ENCODE data around the gene THAP11. TPM values are rescaled to one million over a fixed set of nuclear protein-coding genes. Genes with fewer than 3 reads are reported as not detected.

Gene THAP11
- total and polyA plus RNA-seq, 2 of the 4 experiments (the other 2 are of a cell fraction), result 13.3 to 14.5 TPM

GRCh38 chr16:67878846-67879245 lies 36.7 kb downstream of the THAP11 start:
- Histone ChIP-seq H3K27ac (ENCODE audit: insufficient read depth, low read length) (no peak overlapping the region), H3K9ac (ENCODE audit: low read depth, low read length) (no peak overlapping the region), H3K14ac (replicated peaks; ENCODE audit: low read depth, low read length) (no peak overlapping the region), H3K4me1 (ENCODE audit: control insufficient read depth, insufficient read depth, low read length) (peaks cover 8% of the 10 kb centered on the region), H2BK5ac (ENCODE audit: low read depth, low read length, poor library complexity, severe bottlenecking) (no peak overlapping the region), H2AFZ (replicated peaks; ENCODE audit: low read length, poor library complexity) (no peak overlapping the region), H2AK9ac (replicated peaks; ENCODE audit: low read depth, low read length, poor library complexity) (peak overlapping the region; percentile 58), H3K9me1 (ENCODE audit: insufficient read depth, low read length) (peaks cover 18% of the 10 kb centered on the region), H3K9me3 (ENCODE audit: control insufficient read depth, insufficient read depth, low read length) (no peaks in the 10 kb centered on the region), H2AK5ac (ENCODE audit: low read depth, low read length) (no peak overlapping the region), H4K8ac (ENCODE audit: low read depth in 2 of 2, low read length in 2 of 2) (no peak overlapping the region), H3K4me3 (ENCODE audit: insufficient read depth, low read depth, low read length) (no peak overlapping the region), H3K23ac (ENCODE audit: low read depth, low read length) (no peak overlapping the region), H3K79me1 (ENCODE audit: low read depth in 1 of 2, low read length in 2 of 2) (peaks cover 19 to 43% of the 10 kb centered on the region in 2 experiments), H3K36me3 (ENCODE audit: control insufficient read depth, insufficient read depth, low read length) (peaks cover 80% of the 10 kb centered on the region), H4K91ac (ENCODE audit: insufficient read depth, low read depth, low read length) (no peak overlapping the region), H3K4ac (ENCODE audit: low read depth, low read length) (no peak overlapping the region), H2BK120ac (ENCODE audit: low read depth, low read length) (no peak overlapping the region), H3K56ac (ENCODE audit: extremely low read depth, insufficient read depth, low read length) (no peak overlapping the region), H2BK20ac (ENCODE audit: low read depth, low read length) (no peak overlapping the region), H4K20me1 (ENCODE audit: insufficient read depth, low read length) (peaks cover 55% of the 10 kb centered on the region), H4K5ac (ENCODE audit: low read depth, low read length) (no peak overlapping the region), H3K4me2 (ENCODE audit: low read depth, low read length) (no peak overlapping the region), H3K27me3 (ENCODE audit: control insufficient read depth, insufficient read depth, low read length) (no peaks in the 10 kb centered on the region), H3K18ac (ENCODE audit: low read depth, low read length) (no peak overlapping the region), H2BK15ac (ENCODE audit: low read depth, low read length) (no peak overlapping the region)
- DNase-seq (no peak), ATAC-seq (ENCODE audit: low read depth) (no peak)
- intact Hi-C loops (cut with micrococcal nuclease), result no loop called here
- 91% methylated on average over 5 of the region's 9 CpGs; no CpG with 5 or more reads in 1 of the 2 experiments for WGBS, 2 experiments (ENCODE audit: extremely low coverage in 2 of 2, insufficient read length in 1 of 2)
- dilution Hi-C loops (cut with HindIII; ENCODE audit: low sequenced_read_pairs, unreplicated experiment), result no loop called here
- ChIA-PET POLR2A (ENCODE audit: unreplicated experiment) (interaction anchor here (0.6 kb wide), 1 partner anchor 9 kb away, joined by 5 read pairs; no protein-coding TSS in a partner anchor), CTCF (no interaction called here)
- no peak for TF ChIP-seq ELK1 (IDR thresholded peaks at IDR 0.05; ENCODE audit: borderline replicate concordance, low read depth, low read length)
- no peak for TF ChIP-seq SMC3 (IDR thresholded peaks at IDR 0.05; ENCODE audit: low read depth, low read length)
- no peak for TF ChIP-seq RAD21 (IDR thresholded peaks at IDR 0.05; ENCODE audit: low read length)
- no peak for TF ChIP-seq NFE2L2 (IDR thresholded peaks at IDR 0.05; ENCODE audit: low read depth, low read length)
- TF ChIP-seq RFX5 (IDR thresholded peaks at IDR 0.05; ENCODE audit: low read depth, low read length), result no peak
- no peak for TF ChIP-seq MAZ (IDR thresholded peaks at IDR 0.05; ENCODE audit: borderline replicate concordance, low read depth, low read length)
- no peak for TF ChIP-seq BHLHE40 (IDR thresholded peaks at IDR 0.05; ENCODE audit: low read depth, low read length)
- TF ChIP-seq USF2 (IDR thresholded peaks at IDR 0.05; ENCODE audit: low read depth, low read length), result no peak
- TF ChIP-seq FOS (IDR thresholded peaks at IDR 0.05; ENCODE audit: low read depth, low read length), result no peak
- TF ChIP-seq POLR2A (IDR thresholded peaks at IDR 0.05; ENCODE audit: low read depth, low read length), result no peak
- no peak for TF ChIP-seq MAFK (IDR thresholded peaks at IDR 0.05; ENCODE audit: low read depth, low read length)
- no peak for TF ChIP-seq MXI1 (IDR thresholded peaks at IDR 0.05; ENCODE audit: borderline replicate concordance, low read depth, low read length)
- TF ChIP-seq RCOR1 (IDR thresholded peaks at IDR 0.05; ENCODE audit: insufficient replicate concordance, low read length), result no peak
- no peak for TF ChIP-seq CHD1 (IDR thresholded peaks at IDR 0.05; ENCODE audit: low read depth, low read length)
- TF ChIP-seq CTCF (conservative IDR thresholded peaks at IDR 0.05; ENCODE audit: low read depth, low read length), result no peak
- TF ChIP-seq CEBPB (IDR thresholded peaks at IDR 0.05; ENCODE audit: low read depth, low read length), result no peak
- BruUV-seq (replicated peaks), result no TSS peak
- in situ Hi-C loops (cut with MboI; ENCODE audit: low sequenced_read_pairs), result no loop called here
